GM12801 (cell line): ENCODE measurements around the gene ZCWPW1.

Experiments used
- TF ChIP-seq, protein P1 (sequence below): IDR thresholded peaks from one replicate; pipeline ENCODE4 v1.5.1; 2011; ENCODE audit warnings: control low read depth; ENCODE audit not compliant: insufficient read length; ENCODE audit errors: extremely low read depth

Gene ZCWPW1, protein sequence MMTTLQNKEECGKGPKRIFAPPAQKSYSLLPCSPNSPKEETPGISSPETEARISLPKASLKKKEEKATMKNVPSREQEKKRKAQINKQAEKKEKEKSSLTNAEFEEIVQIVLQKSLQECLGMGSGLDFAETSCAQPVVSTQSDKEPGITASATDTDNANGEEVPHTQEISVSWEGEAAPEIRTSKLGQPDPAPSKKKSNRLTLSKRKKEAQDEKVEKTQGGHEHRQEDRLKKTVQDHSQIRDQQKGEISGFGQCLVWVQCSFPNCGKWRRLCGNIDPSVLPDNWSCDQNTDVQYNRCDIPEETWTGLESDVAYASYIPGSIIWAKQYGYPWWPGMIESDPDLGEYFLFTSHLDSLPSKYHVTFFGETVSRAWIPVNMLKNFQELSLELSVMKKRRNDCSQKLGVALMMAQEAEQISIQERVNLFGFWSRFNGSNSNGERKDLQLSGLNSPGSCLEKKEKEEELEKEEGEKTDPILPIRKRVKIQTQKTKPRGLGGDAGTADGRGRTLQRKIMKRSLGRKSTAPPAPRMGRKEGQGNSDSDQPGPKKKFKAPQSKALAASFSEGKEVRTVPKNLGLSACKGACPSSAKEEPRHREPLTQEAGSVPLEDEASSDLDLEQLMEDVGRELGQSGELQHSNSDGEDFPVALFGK

DNA sequence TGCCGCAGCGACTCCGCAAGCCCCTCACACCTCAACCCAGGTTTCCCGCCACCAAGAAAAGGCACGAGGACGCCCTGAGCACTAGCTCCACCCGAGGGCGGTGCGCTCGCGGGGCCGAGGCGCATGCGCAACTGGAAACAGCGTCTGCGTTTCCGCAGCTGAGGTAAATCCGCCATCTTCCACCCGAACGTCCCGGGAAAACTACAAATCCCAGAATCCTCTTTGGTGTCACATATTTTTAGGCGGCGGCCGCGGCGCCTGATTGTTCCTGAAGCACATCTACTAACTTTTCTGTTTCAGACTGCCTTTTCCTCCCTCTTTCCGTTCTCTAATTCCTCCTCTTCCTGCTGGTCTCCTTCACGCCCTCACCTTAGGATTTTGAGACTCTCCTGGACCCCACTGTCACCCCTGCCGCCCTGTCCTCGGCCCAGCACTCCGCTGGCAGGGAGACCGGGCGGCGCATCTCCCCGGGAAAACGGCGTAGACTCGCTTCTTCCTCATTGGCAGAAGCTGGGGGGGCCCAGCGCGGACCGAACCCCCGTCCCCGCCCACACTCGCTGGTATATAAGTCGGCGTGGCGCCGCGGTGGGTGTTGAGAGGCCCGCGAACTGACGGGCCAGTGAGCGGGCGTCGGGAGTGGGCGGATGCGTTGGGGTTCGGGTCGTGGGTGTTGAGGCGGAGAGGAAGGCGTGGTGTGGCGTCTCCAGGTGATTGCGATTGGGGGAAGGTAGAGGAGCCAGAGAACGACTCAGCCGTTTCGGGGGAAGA lies at the start of gene ZCWPW1:
ZCWPW1 (minus strand) TSS at position 505 of the 768 bp plus-strand sequence. CDS start 8,054 bp downstream, outside the sequence.
- TF ChIP-seq, protein P1, sequence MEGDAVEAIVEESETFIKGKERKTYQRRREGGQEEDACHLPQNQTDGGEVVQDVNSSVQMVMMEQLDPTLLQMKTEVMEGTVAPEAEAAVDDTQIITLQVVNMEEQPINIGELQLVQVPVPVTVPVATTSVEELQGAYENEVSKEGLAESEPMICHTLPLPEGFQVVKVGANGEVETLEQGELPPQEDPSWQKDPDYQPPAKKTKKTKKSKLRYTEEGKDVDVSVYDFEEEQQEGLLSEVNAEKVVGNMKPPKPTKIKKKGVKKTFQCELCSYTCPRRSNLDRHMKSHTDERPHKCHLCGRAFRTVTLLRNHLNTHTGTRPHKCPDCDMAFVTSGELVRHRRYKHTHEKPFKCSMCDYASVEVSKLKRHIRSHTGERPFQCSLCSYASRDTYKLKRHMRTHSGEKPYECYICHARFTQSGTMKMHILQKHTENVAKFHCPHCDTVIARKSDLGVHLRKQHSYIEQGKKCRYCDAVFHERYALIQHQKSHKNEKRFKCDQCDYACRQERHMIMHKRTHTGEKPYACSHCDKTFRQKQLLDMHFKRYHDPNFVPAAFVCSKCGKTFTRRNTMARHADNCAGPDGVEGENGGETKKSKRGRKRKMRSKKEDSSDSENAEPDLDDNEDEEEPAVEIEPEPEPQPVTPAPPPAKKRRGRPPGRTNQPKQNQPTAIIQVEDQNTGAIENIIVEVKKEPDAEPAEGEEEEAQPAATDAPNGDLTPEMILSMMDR, result no peak

DNA sequence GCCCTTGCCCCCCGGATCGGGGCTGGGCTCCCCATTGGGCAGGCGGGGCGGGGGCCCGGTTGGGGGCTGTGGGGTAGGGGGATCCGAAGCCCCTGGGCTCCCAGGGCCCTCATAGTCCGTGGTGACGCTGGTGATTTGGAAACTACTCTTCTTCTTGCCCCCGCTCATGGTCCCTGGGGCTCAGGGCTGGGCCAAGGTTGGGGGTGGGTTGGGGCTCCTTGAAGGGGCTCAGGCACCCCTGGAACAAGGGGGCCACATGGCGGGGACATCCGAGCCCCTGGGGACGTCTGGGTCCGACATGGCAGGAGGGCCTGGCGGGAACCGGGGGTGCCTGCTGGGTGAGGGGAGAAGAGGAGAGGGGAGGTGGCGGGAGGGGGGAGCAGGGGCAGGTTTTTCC lies 49.4 kb upstream of the ZCWPW1 start:
- TF ChIP-seq, protein P1, result no peak

DNA sequence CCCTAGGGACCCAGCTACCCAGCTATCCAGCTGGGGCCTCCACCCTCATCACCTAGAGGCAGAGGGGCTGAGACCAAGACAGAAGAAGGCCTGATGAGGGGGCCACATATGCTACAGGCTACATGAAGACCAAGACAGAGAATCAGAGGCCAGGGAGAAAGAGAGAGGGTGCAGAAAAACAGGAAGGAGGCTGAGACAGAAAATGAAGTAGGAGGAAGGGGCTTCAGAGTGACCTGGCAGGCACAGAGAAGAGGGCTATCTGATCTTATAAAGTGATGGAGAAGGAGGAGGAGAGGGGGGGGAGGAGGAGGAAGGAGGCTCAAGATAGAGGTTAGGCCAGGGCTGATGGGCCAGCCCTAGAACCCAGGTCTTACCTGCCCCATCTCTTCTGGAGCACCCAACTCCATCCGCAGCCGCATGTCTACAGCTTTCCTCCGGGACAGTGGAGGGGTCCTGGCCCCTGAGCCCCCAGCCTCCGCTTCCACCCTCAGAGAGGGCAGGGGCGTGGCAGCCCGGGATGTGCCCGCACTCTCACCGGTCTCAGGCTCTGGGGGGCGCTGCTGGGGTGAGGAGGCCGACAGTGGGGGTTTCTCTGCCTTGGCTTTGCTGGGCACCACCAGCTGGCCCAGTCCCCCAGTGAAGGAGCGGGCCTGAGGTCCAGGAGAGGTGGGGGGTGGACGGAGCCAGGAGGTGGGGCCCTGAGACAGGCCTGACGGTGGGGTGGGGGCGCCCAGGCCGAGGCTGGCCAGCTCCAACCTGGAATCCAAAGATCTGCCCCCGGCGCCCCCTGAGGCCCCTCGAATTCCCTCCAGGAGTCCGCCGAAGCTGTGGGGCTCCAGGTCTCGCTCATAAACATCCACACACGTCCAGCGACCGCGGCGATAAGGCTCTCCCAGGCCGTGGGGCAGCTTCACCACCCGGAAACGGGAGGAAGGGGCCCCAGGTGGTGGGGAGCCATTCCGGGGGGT lies 48.7 kb upstream of the ZCWPW1 start:
- TF ChIP-seq, protein P1, result no peak

DNA sequence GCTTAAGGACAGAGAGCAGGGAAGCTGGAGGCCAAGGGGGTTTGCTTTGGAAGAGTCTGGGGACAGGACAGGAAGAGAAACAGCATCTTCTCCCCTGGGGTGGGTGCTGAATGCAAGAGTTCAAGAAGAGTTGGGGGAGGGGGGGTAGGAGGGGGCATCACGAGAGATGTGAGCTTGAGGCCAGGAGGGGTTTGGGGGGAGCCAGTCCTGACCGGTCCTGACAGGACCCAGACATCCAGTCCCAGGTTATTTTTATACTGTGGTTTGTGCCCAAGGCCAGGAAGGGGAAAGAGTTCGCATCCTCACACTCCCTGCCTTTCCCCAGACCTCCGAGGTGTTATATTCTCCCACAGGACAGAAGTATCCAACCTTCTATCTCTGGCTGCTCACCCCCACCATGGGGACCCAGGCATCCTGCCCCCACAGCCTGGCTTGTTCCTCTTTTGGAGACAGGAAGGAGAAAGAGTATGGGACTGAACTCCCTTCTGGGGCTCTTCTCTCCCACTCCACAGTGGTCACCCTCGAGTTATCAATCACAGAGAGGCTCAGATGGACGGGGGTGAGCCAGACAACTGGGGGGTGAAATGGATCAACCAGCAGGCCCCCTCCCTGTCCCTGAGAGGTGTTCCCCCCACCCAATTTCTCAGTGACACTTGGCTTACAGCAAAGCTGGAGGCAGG lies 47.7 kb upstream of the ZCWPW1 start:
- TF ChIP-seq, protein P1, result no peak

DNA sequence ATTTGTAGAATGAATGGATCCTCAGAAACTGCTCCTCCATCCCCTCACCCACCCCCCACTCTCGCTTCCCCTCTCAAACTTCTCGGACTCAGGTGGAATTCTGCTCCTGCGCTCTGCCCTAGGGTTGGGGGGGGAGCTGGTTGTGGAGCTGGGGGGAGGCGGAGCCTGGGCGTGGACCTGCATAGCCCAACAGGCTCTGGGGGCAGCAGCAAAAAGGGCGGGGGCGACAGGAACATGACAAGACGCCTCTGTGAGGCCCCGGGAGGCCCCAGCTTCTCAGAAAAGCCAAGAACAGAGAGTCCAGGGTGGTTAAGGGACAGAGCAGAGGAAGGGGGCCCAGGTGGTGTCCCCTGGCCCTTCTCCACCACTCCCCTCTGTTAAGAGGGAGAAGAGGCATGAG lies 47.0 kb upstream of the ZCWPW1 start:
- TF ChIP-seq, protein P1, result no peak

DNA sequence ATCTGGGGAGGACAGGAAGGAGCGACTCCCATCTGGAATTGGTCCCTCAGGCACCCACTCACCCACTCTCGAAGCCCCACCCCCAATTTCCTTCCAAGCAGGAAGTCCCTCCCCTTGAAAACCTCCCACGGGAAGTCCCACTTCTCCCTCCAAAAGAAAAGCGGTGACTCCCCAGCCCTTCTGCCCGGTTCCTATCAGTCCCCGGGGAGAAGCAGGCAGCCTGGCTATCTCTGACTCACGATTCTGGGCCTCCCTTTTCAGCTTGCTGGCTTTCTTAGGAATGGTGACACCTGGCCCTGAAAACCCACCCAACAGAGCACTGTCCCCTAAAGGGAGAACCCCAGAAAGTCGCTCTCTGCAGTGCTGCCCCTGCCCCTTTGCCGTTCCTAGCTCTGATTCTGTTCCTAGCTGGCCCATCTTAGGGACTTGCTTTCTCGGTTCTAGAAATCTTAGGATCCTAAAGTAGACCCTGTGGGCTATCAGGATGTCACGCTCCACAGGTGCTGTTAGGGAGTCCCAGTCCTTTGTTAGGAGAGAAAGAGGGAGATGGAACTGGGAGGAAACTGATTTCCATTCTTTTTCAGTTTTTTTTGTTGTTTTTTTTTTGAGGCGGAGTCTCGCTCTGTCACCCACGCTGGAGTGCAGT lies 44.5 kb upstream of the ZCWPW1 start:
- TF ChIP-seq, protein P1, result no peak
